Sigmoid colon (tissue), 7 donors: ENCODE measurements around the gene ZNF837. TPM values are rescaled to one million over a fixed set of nuclear protein-coding genes. Genes with fewer than 3 reads are reported as not detected.

Source experiments
- DNase-seq: peaks from one replicate; pipeline ENCODE4 v3.0.0-alpha.2; 2019
- H3K27ac ChIP-seq, 4 donors: fragments of 200-600 bp; sonication (generic); one replicate each; pipeline ENCODE4 v1.5.1; 2016 to 2019; ENCODE audit warnings: mild to moderate bottlenecking in 1 of 4
- H3K27me3 ChIP-seq, 3 donors: fragments of 200-600 bp; sonication (generic); one replicate each; pipeline ENCODE4 v1.5.1; 2019; ENCODE audit warnings: mild to moderate bottlenecking in 1 of 3
- H3K36me3 ChIP-seq, 4 donors: fragments of 200-600 bp; sonication (generic); one replicate each; pipeline ENCODE4 v1.5.1; 2016 to 2019
- H3K4me1 ChIP-seq, 4 donors: fragments of 200-600 bp; sonication (generic); one replicate each; pipeline ENCODE4 v1.5.1; 2017 to 2019
- H3K4me3 ChIP-seq, 4 donors: fragments of 200-600 bp; sonication (generic); one replicate each; pipeline ENCODE4 v1.5.1; 2017 to 2019; ENCODE audit warnings: mild to moderate bottlenecking in 2 of 4, moderate library complexity in 1 of 4
- H3K9me3 ChIP-seq, 4 donors: fragments of 200-600 bp in 3 of 4; sonication (generic) in 3 of 4; one replicate each; pipeline versions ENCODE4 v1.5.1 to v1.6.1; 2013 to 2019
- EP300 ChIP-seq, 4 donors: sonication (generic); formaldehyde crosslinking; IDR thresholded peaks; one replicate each; pipeline ENCODE4 v1.6.1; 2017; ENCODE audit warnings: antibody characterized with exemption in 4 of 4
- POLR2A ChIP-seq, 2 donors: fragments of 450-650 bp; IDR thresholded peaks; one replicate each; pipeline ENCODE4 v1.6.1; 2016; ENCODE audit warnings: antibody characterized with exemption in 2 of 2, mild to moderate bottlenecking in 2 of 2, moderate library complexity in 2 of 2
- POLR2AphosphoS5 ChIP-seq, 4 donors: sonication (generic); formaldehyde crosslinking; IDR thresholded peaks; one replicate each; pipeline ENCODE4 v1.6.1; 2017; ENCODE audit warnings: antibody characterized with exemption in 4 of 4
- WGBS, 2 donors: extraction: QIAGEN DNeasy Blood & Tissue Kit; methylation state at CpG; one replicate each; pipeline ENCODE4 v1.1.7; 2013; 5-methylcytosine and 5-hydroxymethylcytosine counted together
- intact Hi-C: fragments of 100-400 bp; cut with DNase I; formaldehyde crosslinking; loops from one replicate; pipeline ENCODE4 v1.15.1; 2023
- polyA plus RNA-seq, 3 donors: library from polyadenylated mRNA; stranded (reverse); fragments of 200-250 nt; gene quantifications; one replicate each; pipeline ENCODE4 v1.2.3, GENCODE V29; 2013
- total RNA-seq, 4 donors: library from RNA; depleted of rRNA; stranded (reverse); fragments of >200 nt; gene quantifications; one replicate each; pipeline ENCODE4 v1.1.0, GENCODE V29; 2016
- TF ChIP-seq, protein P1 (sequence below), 4 experiments: fragments of 450-650 bp in 3 of 4; fragments of 200-600 bp in 1 of 4; IDR thresholded peaks; one replicate each; pipeline ENCODE4 v1.5.1; 2016 to 2019; ENCODE audit warnings: antibody characterized with exemption in 4 of 4, mild to moderate bottlenecking in 3 of 4, moderate library complexity in 2 of 4
- donor health status: healthy with polysubstance abuse.
- donor health status: Bipolar disorder and iron deficiency.
- donor health status: healthy.

Gene ZNF837
- total and polyA plus RNA-seq, 7 donors, result 0.66 to 2.5 (median 1.5) TPM

DNA sequence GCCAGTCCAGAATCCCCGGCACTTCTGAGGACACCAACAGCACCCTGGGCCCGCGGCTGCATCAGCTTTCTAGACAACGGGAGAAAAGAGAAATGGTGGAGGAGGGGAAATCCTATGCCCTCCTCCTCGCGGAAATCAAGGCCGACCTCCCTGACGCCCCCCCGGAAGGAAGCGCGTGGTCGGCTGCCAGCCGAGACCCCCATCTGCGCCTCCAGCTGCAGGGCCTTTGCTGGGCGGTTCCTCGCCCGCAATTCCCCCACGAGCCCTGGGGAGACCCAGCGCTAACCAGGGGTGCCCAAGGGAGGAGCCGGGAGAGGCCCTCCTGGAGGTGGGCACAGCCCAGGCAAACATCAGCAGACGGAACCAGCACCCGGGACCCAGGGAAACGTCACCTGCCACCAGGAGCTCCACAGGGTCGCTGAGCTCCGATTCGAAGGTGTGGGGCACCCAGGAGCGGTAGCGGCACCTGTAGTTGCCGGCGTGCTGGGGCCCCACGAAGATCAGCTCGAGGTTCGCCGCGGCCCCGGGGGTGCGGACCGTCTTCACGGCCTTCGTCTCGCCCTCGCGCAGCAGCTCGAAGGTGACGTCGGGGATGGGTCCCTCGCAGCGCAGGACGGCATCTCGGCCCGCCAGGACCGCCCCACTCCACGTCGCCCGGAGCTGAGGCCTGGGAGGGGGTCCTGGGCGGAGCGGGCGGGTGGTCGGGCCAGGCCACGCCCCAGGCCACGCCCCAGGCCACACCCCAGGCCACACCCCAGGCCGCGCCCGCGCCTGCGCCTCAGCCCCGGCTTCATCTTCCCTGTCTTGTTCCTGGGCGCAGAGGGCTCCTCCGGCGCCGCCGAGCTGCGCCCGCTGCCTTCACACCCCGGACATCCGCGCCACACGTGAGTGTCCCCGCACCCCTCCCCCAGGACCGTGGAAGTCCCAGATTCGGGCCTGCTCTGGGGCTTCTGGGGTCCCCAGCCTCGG, 33.6 kb downstream of the ZNF837 start:
- intact Hi-C loops, result no loop called here
- Histone ChIP-seq H3K9me3 (no peaks in the 10 kb centered on the region), H3K4me3 (peak overlapping the region; percentile 29 to 50 (median 42)), H3K4me1 (peaks cover 0 to 17% (median 12%) of the 10 kb centered on the region in 4 donors), H3K27ac (peak overlapping the region; percentile 30 to 79 (median 63)), H3K36me3 (no peaks in the 10 kb centered on the region), H3K27me3 (peaks cover 30 to 73% (median 64%) of the 10 kb centered on the region in 3 donors)
- peak; percentile 73 for DNase-seq
- 2 to 13% methylated on average over 82 of the region's 82 CpGs for WGBS, 2 donors
- TF ChIP-seq EP300 (IDR thresholded peaks at IDR 0.05), result no peak
- peak in 3 of 4 donors; percentile 9 to 61 (median 56) for TF ChIP-seq POLR2AphosphoS5 (IDR thresholded peaks at IDR 0.05)

DNA sequence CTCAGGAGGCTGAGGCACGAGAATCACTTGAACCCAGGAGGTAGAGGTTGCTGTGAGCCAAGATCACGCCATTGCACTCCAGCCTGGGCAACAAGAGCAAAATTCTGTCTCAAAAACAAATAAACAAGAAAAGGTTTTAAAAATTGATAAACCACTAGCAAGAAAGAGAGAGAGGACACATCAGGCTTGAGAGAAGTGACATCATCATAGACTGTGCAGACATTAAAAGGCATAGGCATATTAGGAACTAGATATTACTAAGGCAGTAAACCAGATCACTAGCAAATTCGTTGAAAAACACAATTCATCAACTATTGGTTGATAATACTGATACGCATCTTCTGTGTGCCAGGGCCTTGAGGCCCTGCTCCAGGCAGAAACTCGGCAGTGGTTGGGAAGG, 35.3 kb downstream of the ZNF837 start:
- Histone ChIP-seq H3K27ac (no peak overlapping the region), H3K9me3 (no peaks in the 10 kb centered on the region), H3K27me3 (peaks cover 24 to 56% (median 47%) of the 10 kb centered on the region in 3 donors), H3K4me3 (no peak overlapping the region), H3K4me1 (peaks cover 0 to 13% (median 10%) of the 10 kb centered on the region in 4 donors), H3K36me3 (no peaks in the 10 kb centered on the region)
- intact Hi-C loops, result no loop called here
- WGBS, 2 donors, result 67 to 79% methylated on average over 5 of the region's 5 CpGs
- TF ChIP-seq, protein P1, sequence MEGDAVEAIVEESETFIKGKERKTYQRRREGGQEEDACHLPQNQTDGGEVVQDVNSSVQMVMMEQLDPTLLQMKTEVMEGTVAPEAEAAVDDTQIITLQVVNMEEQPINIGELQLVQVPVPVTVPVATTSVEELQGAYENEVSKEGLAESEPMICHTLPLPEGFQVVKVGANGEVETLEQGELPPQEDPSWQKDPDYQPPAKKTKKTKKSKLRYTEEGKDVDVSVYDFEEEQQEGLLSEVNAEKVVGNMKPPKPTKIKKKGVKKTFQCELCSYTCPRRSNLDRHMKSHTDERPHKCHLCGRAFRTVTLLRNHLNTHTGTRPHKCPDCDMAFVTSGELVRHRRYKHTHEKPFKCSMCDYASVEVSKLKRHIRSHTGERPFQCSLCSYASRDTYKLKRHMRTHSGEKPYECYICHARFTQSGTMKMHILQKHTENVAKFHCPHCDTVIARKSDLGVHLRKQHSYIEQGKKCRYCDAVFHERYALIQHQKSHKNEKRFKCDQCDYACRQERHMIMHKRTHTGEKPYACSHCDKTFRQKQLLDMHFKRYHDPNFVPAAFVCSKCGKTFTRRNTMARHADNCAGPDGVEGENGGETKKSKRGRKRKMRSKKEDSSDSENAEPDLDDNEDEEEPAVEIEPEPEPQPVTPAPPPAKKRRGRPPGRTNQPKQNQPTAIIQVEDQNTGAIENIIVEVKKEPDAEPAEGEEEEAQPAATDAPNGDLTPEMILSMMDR (IDR thresholded peaks at IDR 0.05), result no peak
- TF ChIP-seq POLR2AphosphoS5 (IDR thresholded peaks at IDR 0.05), result no peak
- no peak for DNase-seq

DNA sequence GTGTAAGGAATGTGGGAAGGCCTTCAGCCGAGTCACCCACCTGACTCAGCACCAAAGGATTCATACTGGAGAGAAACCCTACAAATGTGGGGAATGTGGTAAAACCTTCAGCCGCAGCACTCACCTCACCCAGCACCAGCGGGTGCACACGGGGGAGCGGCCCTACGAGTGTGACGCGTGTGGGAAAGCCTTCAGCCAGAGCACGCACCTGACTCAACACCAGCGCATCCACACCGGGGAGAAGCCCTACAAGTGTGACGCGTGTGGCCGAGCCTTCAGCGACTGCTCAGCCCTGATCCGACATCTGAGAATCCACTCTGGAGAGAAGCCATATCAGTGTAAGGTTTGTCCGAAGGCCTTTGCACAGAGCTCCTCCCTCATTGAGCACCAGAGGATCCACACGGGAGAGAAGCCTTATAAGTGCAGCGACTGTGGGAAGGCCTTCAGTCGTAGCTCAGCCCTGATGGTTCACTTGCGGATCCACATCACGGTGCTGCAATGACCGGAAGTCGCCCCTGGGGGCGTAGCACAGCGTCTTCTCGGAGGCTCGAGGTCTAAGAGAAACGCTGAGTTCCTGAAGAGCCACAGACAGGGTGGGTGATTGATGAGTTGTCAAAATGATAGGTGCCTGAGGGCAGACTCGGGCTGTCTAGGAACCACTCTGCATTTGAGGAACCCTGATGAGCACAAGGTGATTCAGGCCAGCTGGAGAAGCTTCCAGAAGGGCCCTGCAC, 41.8 kb downstream of the ZNF837 start:
- Histone ChIP-seq H3K4me1 (no peaks in the 10 kb centered on the region), H3K27ac (no peak overlapping the region), H3K27me3 (no peaks in the 10 kb centered on the region), H3K9me3 (no peaks in the 10 kb centered on the region), H3K4me3 (no peak overlapping the region), H3K36me3 (peaks cover 9 to 53% (median 26%) of the 10 kb centered on the region in 4 donors)
- intact Hi-C loops, result no loop called here
- WGBS, 2 donors, result 86 to 92% methylated on average over 30 of the region's 30 CpGs
- TF ChIP-seq POLR2A (IDR thresholded peaks at IDR 0.05), result no peak
- TF ChIP-seq EP300 (IDR thresholded peaks at IDR 0.05), result no peak
- DNase-seq, result no peak

DNA sequence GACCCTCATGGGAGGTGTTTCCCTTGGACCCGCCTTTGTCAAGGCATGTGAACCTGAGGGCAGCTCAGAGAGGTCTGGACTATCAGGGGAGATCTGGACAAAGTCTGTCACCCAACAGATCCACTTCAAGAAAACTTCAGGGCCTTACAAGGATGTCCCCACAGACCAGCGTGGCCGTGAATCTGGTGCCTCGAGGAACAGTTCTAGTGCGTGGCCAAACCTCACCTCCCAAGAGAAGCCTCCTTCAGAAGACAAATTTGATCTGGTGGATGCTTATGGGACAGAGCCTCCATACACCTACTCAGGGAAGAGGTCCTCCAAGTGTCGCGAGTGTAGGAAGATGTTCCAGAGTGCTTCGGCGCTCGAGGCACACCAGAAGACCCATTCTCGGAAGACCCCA, 42.5 kb downstream of the ZNF837 start:
- peaks cover 9 to 53% (median 26%) of the 10 kb centered on the region in 4 donors for H3K36me3 ChIP-seq
- DNase-seq, result no peak

DNA sequence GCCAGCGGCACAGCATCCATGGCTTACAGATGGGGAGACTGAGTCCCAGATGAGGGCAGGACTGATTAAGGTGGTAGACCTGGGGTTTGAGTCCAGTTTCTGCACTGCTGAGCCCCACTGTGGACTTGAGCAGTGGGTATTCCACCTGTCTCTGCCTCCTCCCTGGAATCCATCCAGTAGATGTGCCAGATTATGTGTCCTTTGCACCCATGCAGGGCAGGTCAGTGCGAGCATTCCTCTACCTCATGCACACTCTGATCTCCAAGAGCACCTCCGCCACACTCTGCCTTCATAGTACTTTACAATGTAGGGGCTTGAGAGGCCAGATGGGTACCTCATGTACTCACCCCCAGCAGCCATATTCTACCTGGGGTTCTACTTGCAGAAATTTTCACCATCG, 44.0 kb downstream of the ZNF837 start:
- no peak overlapping the region for H3K4me3 ChIP-seq
- WGBS, 2 donors, result 97% methylated on average over 4 of the region's 4 CpGs
- no peaks in the 10 kb centered on the region for H3K9me3 ChIP-seq
- intact Hi-C loops, result no loop called here
- no peak for DNase-seq
- H3K36me3 ChIP-seq, result peaks cover 9 to 53% (median 26%) of the 10 kb centered on the region in 4 donors
- TF ChIP-seq, protein P1 (IDR thresholded peaks at IDR 0.05), result no peak
- TF ChIP-seq POLR2AphosphoS5 (IDR thresholded peaks at IDR 0.05) (no peak), EP300 (IDR thresholded peaks at IDR 0.05) (no peak), POLR2A (IDR thresholded peaks at IDR 0.05) (no peak)
- no peaks in the 10 kb centered on the region for H3K27me3 ChIP-seq
- no peaks in the 10 kb centered on the region for H3K4me1 ChIP-seq
- no peak overlapping the region for H3K27ac ChIP-seq

More for the DNA sequence above, 42.5 kb downstream of the ZNF837 start:
- TF ChIP-seq, protein P1 (IDR thresholded peaks at IDR 0.05), result no peak
- TF ChIP-seq POLR2AphosphoS5 (IDR thresholded peaks at IDR 0.05) (no peak), POLR2A (IDR thresholded peaks at IDR 0.05) (no peak), EP300 (IDR thresholded peaks at IDR 0.05) (no peak)
- 97 to 98% methylated on average over 11 of the region's 11 CpGs for WGBS, 2 donors
- Histone ChIP-seq H3K27me3 (no peaks in the 10 kb centered on the region), H3K27ac (no peak overlapping the region), H3K9me3 (no peaks in the 10 kb centered on the region), H3K4me1 (no peaks in the 10 kb centered on the region), H3K4me3 (no peak overlapping the region)
- intact Hi-C loops, result no loop called here
